Endothelial cell of umbilical vein (primary cell): Measurements from ENCODE around the gene ZNF205.

ENCODE experiments used
- CTCF ChIP-seq, 2 donors: IDR thresholded peaks; 1 replicate in 1 of 2; 2 replicates in 1 of 2; pipeline ENCODE4 v1.5.1; 2011; ENCODE audit warnings: low read length in 2 of 2, mild to moderate bottlenecking in 2 of 2, moderate library complexity in 2 of 2, control low read depth in 1 of 2, inconsistent platforms in 1 of 2, low read depth in 1 of 2; ENCODE audit not compliant: insufficient read depth in 1 of 2; ENCODE audit errors: extremely low read depth in 1 of 2
- EZH2 ChIP-seq: IDR thresholded peaks from 2 replicates; pipeline ENCODE4 v1.6.1; 2012; ENCODE audit warnings: borderline replicate concordance, low read depth, mild to moderate bottlenecking, moderate library complexity, low read length, inconsistent platforms; ENCODE audit not compliant: severe bottlenecking
- FOS ChIP-seq: IDR thresholded peaks from 2 replicates; pipeline ENCODE4 v1.6.1; 2011; ENCODE audit warnings: mild to moderate bottlenecking, low read length, moderate library complexity, borderline replicate concordance; ENCODE audit not compliant: insufficient read depth
- MAX ChIP-seq: IDR thresholded peaks from 2 replicates; pipeline ENCODE4 v1.6.1; 2011; ENCODE audit not compliant: insufficient read depth, insufficient read length
- MYC ChIP-seq: IDR thresholded peaks from one replicate; pipeline ENCODE4 v1.6.1; 2011; ENCODE audit warnings: mild to moderate bottlenecking, low read depth, low read length
- POLR2A ChIP-seq: IDR thresholded peaks from 2 replicates; pipeline ENCODE4 v1.6.1; 2012; ENCODE audit warnings: low read depth, mild to moderate bottlenecking, control low read depth, low read length
- POLR2AphosphoS5 ChIP-seq: IDR thresholded peaks from 2 replicates; pipeline ENCODE4 v1.6.1; 2012; ENCODE audit warnings: low read depth, mild to moderate bottlenecking, control low read depth, low read length, moderate library complexity; ENCODE audit not compliant: insufficient read depth

GRCh38 chr16:3140603-3141427 is 28.4 kb downstream of the ZNF205 start:
- no peak for TF ChIP-seq CTCF (IDR thresholded peaks at IDR 0.05; ENCODE audit: extremely low read depth in 1 of 2, insufficient read depth in 1 of 2, low read depth in 1 of 2, low read length in 2 of 2)
- no peak for TF ChIP-seq MAX
- no peak for TF ChIP-seq POLR2AphosphoS5
- TF ChIP-seq POLR2A, result no peak
- no peak for TF ChIP-seq EZH2
- no peak for TF ChIP-seq MYC
- TF ChIP-seq FOS, result no peak
